HG02870 (cell line): ENCODE results near the gene GRID1.

Source experiments
- ATAC-seq: cut with Tn5 transposase; IDR thresholded peaks from one replicate; pipeline ENCODE4 v1.9.1; 2021; ENCODE audit warnings: mild to moderate bottlenecking, moderate library complexity; ENCODE audit not compliant: unreplicated experiment

Gene GRID1

DNA sequence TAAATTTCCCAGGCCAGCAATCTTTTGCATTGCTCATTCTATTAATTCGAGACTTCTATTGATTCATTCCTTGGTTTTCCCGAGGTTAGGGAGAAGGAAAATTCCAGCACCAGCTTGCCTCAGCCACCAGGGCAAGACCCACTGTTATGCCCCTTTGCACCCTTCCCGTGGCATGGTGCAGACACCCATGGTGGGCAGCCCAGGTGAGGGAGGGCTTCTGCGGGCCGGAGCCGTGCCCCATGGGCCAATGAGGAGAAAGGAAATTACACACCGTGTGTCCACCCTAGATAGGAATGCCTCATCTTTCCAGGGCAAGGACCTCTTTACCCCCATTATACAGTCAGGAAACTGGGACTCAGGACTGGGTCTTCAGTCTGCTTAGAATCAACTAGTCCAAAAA, 4.5 kb upstream of the GRID1 start:
- no peak for ATAC-seq

DNA sequence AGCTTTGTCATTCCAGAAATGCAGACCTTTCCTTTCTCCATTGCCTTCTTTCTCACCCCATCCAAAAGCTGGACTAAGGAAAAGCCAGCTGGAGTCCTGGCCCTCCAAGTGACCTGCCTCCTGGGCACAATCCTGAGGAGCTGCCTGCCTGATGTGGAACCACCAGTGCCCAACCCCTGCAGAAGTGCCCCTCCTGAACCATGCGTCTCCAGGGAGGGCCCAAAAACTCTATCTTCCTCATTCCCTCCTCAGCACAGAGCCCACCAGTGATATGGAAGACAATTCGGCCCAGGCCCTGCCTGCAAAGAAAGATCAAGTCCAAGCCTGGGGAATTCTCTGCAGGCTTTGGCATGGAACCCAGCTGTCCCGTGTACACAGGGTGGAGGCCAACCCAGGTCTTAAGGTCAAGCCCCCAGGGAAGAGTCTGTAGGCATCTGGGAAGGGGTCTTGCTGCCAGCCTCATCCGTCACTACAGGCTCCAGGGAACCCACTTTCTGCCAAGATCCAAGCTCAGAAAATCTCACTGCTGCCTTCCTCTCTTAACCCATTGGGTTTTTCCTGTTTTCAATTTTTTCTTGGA, 3.5 kb upstream of the GRID1 start:
- no peak for ATAC-seq

DNA sequence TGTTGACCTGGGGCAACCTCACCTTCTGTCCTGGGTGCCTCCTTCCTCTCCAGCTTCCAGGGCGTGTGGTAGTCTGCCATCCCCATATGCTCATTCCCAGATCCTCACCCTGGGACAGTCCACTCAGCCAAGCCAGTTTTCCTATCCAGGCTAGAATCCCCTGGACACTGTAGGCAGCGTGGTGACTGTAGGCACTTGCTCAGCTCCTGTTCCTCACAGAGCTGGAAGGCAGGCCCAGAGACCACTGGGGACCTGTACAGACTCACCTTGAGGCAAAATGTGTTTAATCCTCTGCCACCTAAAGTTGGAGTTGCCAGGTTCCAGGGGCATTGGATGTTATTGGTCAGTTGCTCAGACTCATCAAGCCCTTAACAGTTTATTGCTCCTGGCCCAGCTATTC, 2.4 kb upstream of the GRID1 start:
- ATAC-seq: no peak

DNA sequence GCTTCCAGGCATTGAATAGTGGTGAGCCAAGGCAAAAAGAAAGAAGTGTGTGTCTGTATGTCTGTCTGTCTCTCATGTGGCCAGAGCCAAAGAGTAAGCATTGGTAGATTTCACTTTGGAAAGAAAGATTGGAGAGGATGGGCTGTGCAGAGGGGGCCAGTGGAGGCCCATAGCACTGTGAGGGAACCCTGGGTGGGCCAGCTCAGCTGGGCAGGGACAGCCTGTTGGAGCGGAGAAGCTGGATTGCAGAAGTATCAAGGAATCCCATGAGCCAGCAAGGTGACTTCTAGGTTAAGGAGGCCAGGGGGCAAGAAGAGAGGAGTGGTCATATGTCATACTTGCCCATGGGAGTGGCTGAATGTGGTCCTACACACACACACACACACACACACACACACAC, 1.5 kb upstream of the GRID1 start:
- ATAC-seq: no peak

DNA sequence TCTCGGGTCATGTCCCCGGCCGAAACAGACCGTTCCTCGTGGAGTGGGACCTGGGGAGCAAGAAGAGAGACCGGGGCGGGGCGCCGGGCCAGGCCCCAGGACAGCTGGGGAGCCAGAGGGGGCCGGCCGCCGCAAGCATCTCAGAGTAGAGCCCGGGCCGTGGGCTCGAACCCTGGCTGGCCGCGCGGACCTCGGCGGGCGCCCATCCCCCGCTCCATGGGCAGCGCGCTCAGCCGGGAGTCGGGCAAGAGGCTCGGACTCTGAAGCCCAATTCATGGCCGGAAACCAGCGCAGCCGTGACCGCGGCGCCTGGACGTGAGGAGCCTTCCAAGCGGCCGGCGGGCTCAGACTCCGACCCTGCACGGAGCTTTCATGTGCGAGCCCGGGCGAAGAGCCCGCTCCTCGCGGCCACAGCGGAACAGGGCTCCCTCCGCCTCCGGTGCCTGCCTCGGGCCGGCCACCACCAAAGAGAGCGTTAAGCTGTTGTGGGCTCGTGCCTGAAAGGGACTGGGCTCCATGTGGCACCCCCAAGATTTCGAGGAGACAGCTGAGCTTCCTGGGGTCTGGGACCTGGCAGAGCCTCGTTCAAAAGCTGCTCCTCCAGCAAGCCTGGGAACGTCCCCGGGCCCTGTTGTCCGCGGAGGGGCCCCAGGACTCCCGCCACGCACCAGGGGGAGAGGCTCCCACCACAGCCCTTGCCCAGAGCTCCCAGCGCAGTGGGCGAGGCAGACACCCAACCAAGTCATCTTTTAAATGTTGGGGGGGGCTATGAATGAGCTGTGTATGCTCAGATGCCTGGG, 757 bp upstream of the GRID1 start:
- ATAC-seq: no peak

DNA sequence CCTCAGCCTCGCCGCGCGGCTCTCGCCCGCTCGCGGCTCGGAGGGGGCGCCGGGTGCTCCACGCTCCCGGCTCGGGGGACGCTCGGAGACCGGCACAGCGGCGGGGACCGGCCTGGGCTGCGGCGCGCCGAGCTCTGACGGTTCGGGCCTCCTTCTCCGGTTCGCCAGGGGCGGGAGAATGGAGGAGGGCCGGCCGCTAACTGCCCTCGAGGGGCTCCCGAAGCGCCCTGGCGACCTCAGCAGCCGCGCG, 232 bp upstream of the GRID1 start:
- ATAC-seq: no peak

DNA sequence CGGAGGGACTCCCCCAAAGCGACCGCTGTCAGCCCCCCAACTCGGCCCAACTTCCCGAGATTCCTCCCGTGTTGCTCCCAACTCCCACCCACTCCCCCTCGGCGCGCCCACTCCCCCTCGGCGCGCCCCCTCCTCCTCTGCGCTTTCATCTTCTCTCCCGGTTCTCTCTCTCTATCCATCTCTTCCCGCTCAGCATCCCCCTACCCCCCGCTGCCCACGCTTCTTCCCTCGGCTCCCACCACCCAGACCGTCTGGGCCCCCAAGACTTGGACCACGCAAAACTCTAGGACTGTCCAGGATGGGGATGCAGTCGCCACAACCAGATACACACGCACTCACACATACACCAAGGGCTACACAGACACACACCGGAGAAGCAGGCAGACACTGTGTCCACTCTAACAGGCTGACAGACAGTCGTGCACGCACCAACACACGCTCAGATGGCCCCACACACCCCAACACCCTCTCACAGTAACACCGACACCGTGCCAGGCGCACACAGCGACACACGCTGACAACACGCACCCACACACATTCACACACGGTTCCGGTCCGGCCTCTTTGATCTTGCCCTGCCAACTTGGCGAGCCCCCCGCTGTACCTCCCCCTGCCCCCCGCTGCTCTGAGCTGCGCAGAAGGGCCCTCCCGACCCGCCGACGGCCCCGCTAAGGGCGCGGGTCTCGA, 1.1 kb downstream of the GRID1 start:
- no peak for ATAC-seq

DNA sequence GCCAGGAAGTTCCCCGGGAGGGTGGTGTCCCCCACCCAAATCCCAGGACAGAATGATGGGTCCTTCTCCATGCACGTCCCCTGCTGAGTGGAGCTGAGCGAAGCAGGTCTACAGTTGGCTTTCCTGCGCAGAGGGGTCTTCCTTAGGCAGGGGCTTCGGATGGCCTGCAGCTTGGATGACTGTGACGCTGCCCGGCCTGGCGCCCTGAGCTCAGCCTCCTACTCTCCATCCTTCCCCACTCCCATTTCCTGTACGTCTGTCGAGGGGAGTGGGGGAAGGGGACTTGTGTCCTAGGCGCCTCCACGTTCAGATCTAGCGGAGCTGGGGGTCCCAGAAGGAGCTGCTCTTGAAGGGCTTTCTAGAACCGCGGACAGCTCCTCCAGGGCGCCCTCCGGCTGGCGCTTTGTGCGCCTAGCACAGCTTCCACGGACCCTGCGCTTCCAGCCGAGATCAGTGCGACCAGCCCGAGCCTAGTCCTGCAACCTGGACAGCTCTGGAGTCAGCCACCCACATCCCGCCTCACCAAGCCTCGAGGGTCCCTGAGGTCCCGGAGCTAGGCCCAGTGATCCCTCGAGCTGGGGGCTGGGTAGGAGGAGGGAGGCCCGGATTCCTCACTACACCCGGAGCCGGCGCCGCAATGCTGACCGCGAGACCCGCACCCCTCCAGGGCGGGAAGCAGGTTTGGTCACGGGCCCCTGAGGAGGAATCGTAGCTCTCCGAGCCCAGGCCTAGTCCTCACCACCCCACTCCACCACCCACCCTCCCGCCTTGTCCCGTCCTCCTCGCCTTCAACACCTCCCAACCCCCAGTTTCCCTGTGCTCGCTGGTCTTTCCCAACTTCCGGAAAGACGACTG, 1.9 kb downstream of the GRID1 start:
- no peak for ATAC-seq

DNA sequence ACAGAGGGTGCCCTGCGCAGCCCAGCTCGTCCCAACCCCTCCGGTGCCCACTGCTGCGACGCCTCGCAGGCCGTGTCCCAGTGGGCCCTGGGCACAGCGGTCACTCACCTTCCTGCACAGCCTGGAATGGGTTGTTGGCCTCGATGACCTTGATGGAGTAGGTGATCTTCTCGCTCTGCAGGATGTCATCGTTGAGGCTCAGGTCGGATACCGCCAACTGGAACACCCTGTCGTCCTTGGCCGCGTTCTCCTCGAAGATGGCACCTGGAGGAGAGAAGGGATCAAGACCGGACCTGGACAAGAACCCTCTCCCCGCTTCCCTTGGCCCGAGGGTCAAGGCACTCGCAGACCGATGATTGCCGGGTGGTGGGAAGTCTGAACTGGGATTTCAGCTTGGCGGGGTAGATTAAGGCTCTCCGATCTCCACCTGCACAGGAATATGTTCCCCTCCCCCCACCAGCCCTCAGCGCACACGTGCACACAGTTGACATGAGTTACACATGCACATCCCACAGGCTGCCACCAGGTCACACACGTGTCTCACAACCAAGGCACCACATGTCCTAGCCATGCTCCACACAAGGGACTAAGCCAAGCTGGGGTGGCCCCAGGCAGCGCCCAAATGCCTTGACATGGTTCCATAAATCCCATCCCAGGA, 2.6 kb downstream of the GRID1 start:
- ATAC-seq: no peak

DNA sequence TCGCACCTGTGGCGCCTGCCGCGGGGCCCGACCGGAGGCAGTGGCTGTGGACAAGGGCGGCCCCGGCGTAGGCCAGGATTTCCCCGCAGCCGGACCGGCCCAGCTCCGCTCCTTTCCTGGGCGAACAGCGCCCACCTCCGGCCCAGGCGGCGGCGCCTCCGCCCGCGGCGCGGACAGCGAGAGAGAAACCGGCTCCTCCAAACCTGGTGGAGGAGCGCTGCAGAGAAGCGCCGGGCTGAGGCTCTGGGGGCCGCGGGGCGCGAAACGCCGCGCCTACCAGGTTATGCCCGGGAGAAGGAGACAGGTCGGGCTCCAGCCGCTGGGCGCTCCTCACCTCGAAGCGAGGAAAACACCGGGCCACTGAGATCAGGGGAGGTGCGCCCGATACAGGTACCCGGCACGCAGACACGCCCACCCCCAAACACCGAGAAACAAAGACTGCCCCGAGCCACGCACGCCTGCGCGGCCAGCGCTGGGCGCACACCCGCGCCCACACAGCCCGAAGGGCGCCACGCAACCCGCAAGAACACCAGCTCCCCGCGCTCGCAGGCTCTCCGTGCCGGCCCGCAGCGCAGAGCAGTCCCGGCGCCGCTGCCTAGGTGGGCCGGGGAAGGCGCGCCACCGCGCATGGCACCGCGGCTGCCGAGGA, 3.3 kb downstream of the GRID1 start:
- ATAC-seq: peak; percentile 40

DNA sequence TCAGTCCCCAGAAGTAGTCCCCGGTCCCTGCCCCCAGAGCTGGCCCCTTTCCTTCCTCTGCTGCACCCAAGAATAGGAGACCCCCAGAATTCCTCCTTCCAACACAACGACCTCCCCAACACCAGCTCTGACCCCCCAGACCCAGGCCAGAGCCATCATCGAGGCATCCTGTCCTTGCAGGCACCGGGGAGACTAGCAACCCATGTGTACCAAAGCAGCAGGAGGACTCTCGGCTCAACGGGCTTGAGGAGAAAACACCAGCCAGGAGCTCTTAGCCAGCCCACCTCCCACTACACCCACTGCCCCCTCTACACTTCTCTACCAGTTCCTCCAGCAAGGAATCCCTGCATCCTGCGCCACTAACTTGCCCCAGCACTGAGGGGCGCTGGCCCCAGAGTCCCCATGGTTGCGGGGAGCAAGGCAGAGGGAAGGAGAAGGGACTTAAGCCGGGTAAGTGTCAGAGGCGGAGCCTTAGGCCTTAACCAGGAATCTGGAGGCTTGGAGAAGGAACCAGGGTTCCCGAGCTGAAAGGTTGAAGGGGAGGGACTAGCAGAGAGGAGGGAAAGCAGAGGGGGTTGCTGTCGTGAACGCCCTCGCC, 3.9 kb downstream of the GRID1 start:
- ATAC-seq: no peak

DNA sequence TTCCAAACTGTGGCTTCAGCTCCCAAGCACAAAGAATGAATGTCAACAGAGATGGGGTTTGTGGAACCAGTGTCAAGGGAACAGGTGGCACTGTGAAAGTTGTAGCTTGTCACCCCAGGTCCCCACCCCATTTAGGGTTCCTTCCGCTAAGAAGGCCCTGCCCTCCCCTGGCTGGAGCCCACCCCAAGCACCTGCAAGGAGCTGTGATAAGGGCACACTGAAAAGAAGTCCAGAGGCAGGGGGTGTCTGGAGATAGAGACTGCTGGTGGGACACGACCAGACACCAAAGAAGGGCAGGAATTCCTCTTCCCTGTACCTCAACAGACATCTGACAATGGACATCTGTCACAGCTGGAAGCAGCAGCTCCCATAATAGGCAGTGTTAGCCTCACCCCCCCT, 4.5 kb downstream of the GRID1 start:
- no peak for ATAC-seq

DNA sequence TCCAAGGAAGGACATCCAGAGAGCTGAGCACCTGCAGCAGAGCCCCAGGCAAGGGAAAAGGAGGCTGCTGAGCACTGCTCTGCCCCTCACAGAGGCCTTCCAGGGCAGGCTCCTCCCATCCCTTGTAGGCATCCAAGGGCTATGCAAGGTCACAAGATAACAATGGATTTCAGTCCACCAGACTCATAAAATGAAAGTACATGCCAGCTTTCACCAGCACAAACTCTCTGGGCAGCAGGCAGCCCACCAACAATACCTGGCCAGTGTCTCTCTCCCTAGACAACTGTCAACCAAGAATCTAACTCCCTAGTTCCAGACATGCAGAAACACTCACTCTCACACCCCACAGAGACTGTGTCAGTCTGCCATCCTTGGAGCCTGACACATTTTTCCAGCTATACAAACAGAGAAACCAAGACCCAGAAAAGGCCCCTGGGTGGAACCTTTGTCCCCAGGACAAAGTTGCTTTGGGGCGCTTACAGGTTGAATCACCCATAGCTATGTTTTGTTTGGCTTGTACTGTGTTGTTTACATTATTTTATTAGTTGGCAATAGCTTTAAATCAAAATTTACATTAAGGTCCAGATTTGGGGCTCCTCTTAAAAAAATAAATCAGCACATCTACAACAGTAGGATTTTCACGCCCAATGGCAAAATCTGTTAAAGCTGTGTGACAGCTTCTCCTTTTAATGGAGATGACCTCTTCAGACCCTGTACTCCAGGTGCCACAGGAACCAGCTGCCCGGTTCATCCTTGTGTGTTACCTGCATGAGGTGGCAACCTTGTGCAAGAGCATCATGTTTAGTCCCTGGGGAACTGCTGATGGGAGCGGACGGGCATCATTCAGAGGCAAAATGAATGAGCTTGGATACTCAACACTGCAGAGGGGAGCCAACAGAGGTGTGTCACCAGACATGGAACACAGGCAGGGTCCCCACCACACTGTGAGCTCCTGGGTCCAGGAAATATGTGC, 5.2 kb downstream of the GRID1 start:
- no peak for ATAC-seq

DNA sequence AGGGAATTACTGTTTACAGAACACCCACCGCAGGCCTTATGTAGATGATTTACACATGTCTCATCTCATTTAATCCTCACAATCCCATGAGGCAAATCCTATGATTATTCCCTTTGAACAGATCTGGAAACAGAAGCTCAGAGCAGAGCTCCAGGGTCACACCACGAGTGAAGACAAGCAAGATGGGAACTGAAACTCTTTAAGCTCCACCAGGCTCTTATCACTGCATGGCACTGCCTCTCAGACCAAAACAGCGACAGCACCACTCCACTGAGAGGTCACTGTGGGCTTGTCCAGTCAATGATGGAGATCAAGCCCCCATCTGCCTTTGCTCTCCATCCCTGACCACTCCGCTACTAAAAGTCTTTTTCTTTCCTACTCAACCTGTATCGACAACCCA, 5.9 kb downstream of the GRID1 start:
- ATAC-seq: no peak

DNA sequence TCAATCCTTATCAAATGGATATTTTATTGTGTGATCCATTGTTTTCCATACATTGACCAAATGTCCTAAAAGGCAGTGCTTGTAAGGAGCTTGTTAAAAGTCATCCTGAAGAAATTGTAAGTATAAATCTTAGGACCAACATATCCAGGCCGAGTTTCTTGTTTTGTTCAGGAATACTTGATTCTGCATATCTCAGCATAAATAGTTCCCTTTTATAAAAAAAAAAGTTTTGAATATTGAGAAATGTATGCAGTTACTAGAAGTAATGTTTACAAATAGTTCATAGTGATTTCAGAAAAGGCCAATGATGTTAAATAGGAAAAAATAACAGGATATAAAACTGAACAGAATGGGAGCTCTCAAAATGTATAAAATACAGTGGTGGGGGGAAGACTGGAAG, 6.6 kb downstream of the GRID1 start:
- ATAC-seq: no peak

DNA sequence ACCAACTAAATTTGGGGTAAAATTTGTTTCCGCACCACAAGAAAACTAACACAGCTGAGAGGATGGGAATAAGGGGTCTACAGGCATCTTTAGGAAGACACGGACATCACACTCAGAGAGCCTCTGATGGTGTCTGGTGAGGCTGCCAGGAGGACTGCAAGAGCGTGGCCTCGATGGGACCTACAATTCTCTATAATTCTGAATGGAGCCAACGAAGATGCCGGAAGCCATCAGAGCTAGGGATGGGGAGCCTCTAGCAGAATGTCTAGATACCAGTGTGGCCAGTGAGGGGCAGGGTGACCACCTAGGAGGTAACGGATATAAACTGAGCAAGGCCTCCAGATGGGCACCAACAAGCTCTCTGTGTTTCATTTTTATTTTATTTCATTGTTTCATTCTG, 7.5 kb downstream of the GRID1 start:
- ATAC-seq: no peak

DNA sequence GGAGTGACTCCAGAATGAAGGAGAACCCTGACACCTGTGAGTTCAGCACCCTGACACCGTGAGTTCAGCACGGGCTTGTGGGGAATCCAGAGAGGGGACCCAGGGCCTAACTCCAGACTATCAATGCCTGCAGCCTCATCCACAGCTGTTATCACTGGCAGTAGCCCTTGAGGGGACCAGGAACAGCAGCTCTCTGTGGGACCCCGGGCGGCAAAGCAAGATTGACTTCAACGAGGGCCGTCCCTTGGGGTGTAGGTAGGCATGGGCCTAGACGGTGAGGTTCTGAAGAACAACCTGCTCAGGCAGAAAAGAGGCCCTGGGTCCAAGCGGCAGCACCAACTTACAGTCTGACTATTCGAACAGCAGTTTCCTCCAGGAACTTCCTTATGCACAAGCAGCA, 8.9 kb downstream of the GRID1 start:
- no peak for ATAC-seq

DNA sequence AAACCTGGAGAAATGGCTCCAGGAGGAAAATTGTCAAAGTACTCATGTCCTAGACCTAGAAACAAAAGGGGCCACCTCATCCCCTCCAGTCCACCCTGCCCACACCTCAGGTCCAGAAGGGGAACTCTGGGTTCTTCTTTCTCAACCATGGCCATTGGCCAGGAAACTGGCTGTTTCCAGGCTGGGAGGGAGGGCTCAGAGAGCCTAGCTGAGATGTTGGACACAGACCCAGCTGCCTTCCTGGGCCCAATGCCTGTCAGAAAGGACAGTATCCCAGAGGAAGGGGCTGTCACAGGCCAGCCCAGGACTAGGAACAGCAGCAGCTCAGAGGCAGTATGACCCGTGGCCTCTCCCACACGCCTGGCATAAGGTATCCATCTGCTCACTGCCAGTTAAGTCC, 9.6 kb downstream of the GRID1 start:
- no peak for ATAC-seq

DNA sequence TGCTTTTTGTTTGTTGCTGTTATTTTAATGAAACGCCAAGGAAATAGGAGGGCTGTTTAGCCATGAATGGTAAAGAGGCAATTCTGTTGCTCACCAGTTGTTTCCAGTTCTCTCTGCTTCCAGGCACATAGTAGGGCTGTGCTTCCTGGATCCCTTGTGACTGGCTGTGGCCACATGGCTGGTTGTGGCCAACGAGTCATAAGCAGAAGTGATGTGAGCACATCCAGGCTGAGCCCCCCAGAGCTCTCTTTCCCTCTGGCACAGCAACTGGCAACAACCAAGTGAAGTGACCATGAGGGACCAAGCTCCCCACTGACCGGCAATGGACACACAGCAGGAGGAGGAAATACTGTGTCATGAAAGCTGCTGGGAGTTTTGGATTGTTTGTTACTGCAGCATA, 10.3 kb downstream of the GRID1 start:
- ATAC-seq: no peak
